BLaER1 treated with 17β-estradiol and CSF1 and Interleukin-3, amounts not matched to agents 10 nM and 100 nM (cell line): Measurements from ENCODE around the gene NBDY.
"Not testable (repeated sequence)": the region's sequence is repeated elsewhere in the genome, so short reads cannot be mapped to it uniquely, and the experiment has no call there.

Experiments used
- H3K27ac ChIP-seq, 11 experiments: shearing (Covaris generic); formaldehyde crosslinking; 2 replicates each; pipeline ENCODE4 v1.8.1; 2022
- H3K27me3 ChIP-seq, 11 experiments: shearing (Covaris generic); formaldehyde crosslinking; 2 replicates each; pipeline ENCODE4 v1.8.1; 2022
- H3K36me3 ChIP-seq, 11 experiments: shearing (Covaris generic); formaldehyde crosslinking; 2 replicates each; pipeline ENCODE4 v1.8.1; 2022
- H3K4me1 ChIP-seq, 10 experiments: shearing (Covaris generic); formaldehyde crosslinking; 2 replicates each; pipeline ENCODE4 v1.8.1; 2022
- H3K4me2 ChIP-seq, 11 experiments: shearing (Covaris generic); formaldehyde crosslinking; 2 replicates each; pipeline ENCODE4 v1.8.1; 2022
- H3K4me3 ChIP-seq, 10 experiments: shearing (Covaris generic); formaldehyde crosslinking; 2 replicates each; pipeline ENCODE4 v1.8.1; 2022
- H3K9ac ChIP-seq, 11 experiments: shearing (Covaris generic); formaldehyde crosslinking; 2 replicates each; pipeline ENCODE4 v1.8.1; 2022
- H3K9me3 ChIP-seq, 11 experiments: shearing (Covaris generic); formaldehyde crosslinking; replicated peaks in 1 of 11; 2 replicates each; pipeline ENCODE4 v1.8.1; 2022
- H4K20me1 ChIP-seq, 11 experiments: shearing (Covaris generic); formaldehyde crosslinking; 2 replicates each; pipeline ENCODE4 v1.8.1; 2022
- Cebpa-rat ChIP-seq, 11 experiments: shearing (Covaris generic); IDR thresholded peaks; 2 replicates each; pipeline ENCODE4 v1.8.1; 2022

NBDY gene

DNA sequence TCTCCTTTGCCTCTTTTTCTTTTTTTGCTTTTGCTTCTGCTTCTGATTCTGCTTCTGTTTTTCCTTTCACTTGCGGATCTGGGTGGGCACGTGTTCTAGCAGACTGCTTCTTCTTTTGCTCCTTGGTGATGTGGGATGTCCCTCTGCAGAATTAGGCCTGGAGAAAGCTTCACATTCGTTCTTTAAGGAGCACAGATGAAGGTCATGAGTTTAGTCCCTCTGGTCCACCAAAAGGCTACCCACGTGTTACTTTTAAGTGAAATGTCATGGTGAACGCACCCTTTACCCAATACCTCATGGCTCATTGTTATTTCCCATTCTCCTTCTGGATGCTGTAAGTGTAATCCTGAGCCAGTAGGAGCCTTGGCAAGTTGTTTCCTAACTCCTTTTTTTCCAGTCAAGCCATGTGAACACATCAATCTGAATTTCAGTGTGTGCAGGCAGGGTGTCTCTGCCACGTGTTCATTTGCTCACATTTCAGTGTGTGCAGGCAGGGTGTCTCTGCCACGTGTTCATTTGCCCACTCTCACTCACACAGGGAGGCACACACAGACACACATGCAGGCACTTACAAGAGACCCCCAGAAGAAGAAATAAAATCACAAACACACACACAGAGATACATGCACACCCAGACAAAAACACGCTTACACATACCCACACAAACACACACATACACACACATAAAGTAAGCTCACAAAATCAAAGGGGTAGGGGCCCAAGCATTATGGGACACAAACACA, 36.9 kb downstream of the NBDY start:
- Histone ChIP-seq H3K9ac (peak overlapping the region; percentile 60 to 86 (median 82); a peak in 17 of 22 replicates), H3K36me3 (peaks cover 0 to 9% (median 4%) of the 10 kb centered on the region in 11 experiments; a peak in 9 of 22 replicates), H3K4me3 (peak overlapping the region; percentile 44 to 78 (median 70); a peak in 18 of 20 replicates), H3K4me1 (peaks cover 56 to 62% (median 60%) of the 10 kb centered on the region in 10 experiments), H3K4me2 (peak overlapping the region; percentile 74 to 95 (median 89)), H3K27ac (peak overlapping the region in 10 of 11 experiments; percentile 73 to 91 (median 87); a peak in 21 of 22 replicates), H4K20me1 (peaks cover 5 to 35% (median 23%) of the 10 kb centered on the region in 11 experiments; a peak in 16 of 22 replicates), H3K9me3 (no peaks in the 10 kb centered on the region), H3K27me3 (peaks cover 0 to 9% (median 6%) of the 10 kb centered on the region in 11 experiments; a peak in 10 of 22 replicates)
- no peak for TF ChIP-seq Cebpa-rat (IDR thresholded peaks at IDR 0.05)

DNA sequence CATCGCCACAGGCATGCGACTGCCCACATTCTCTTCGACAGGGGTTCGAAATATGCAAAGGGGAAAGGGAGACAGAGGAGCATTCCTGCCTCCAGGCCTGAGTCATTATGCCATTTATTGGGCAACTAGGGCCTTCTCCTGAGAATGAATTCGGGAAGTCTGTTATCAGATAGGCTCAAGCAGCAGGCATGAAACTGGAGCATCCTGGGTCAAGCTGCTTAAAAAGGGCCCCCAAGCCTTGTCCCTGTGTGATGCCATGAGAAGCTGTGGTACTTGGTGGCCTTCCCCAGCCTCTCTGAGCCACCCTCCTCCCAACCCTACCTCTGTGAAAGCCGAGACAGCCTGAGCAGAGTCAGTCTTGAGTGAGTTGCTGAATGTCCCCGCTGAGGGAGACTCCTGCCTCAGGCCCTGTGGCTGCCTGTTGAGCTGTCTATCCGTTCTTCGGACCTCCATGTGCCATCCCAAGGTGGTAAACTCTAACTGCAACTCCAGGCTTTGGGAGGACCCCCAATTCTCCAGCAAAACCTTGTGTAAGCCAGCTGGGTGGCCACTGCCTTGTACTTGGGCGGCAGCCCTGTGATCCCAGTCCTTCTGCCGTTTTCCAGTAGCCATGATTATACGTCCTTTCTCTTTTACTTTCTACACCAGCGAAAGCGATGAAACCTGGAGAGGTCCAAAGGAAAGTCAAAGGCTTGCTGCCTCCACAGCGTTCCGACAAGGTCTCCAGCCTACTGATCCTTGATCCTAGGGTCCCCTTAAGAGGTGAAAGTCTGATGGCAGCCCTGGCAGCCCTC, 37.7 kb downstream of the NBDY start:
- Histone ChIP-seq H4K20me1 (peaks cover 0 to 28% (median 16%) of the 10 kb centered on the region in 11 experiments; a peak in 15 of 22 replicates), H3K4me3 (peak overlapping the region; percentile 62 to 78 (median 68)), H3K4me2 (peak overlapping the region; percentile 74 to 95 (median 89)), H3K27me3 (peaks cover 0 to 2% (median 0%) of the 10 kb centered on the region in 11 experiments; a peak in 3 of 22 replicates), H3K9ac (peak overlapping the region; percentile 60 to 86 (median 76)), H3K4me1 (peaks cover 49 to 55% (median 53%) of the 10 kb centered on the region in 10 experiments), H3K27ac (peak overlapping the region in 10 of 11 experiments; percentile 48 to 91 (median 86); a peak in 21 of 22 replicates), H3K36me3 (peaks cover 0 to 9% (median 4%) of the 10 kb centered on the region in 11 experiments; a peak in 9 of 22 replicates), H3K9me3 (no peaks in the 10 kb centered on the region)
- no peak for TF ChIP-seq Cebpa-rat (IDR thresholded peaks at IDR 0.05)

DNA sequence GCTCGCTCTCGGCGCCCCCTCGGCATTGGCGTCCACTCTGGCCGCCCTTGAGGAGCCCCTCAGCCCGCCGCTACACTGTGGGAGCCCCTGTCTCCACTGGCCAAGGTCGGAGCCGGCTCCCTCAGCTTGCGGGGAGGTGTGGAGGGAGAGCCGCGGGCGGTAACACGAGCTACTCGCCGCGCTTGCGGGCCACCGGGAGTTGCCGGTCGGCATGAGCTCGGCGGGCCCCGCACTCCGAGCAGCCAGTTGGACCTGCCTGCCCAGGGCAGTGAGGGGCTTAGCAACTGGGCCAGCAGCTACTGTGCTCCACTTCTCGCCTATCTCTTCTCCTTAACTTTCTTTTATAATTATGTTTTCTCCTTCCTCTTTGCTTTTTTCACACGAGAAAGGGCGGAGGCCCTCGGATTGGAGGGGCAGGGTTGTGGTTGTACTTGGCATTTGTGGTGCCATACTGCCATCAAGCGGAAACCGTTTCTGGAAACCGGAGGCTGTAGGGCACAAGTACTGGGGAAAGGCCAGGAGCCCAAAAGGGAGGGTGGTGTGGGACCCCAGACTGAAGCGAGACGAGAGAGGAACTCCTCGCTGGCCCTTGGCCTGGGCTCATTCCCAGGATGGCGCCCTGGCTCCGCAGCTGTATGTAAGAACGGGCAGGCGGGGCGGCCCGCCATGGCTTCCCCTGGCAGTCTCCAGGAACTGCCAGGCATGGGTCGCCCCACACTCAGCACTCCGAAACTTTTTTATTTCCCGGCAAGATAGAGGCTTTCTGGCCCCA, 38.5 kb downstream of the NBDY start:
- Histone ChIP-seq H3K27ac (peak overlapping the region in 10 of 11 experiments; percentile 48 to 91 (median 86); a peak in 21 of 22 replicates), H3K4me1 (peaks cover 41 to 47% (median 45%) of the 10 kb centered on the region in 10 experiments), H3K9ac (peak overlapping the region; percentile 60 to 86 (median 76)), H3K4me2 (peak overlapping the region; percentile 74 to 95 (median 89)), H4K20me1 (peaks cover 0 to 22% (median 12%) of the 10 kb centered on the region in 11 experiments; a peak in 15 of 22 replicates), H3K4me3 (peak overlapping the region; percentile 62 to 78 (median 68))
- not testable (repeated sequence) for H3K9me3 ChIP-seq, H3K27me3 ChIP-seq, H3K36me3 ChIP-seq

DNA sequence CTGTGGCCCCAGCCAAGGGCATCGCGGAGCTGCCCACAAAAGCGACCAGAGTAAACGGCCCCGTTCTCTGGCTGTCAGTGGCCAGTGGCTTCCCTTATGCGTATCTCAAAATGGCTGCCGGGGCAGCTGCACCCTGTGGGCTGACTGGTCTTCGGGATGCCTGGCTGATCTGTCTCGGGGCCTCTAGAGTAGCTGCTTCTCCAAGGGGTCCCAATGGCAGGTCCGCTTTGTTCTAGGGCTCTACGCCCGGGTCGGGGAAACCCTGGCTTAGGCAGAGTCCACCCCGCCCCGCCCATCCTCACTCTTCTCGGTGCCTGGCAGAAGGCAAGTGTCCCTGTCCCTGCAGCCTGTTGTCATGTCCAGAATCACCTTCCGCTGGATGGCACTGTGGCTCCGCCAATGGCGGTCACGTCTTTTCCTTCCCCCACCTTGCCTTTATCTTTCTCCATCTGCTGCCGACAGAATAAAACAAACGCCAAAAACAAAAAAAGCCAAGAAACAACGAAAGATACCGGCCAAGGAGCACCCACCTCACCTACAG, 39.1 kb downstream of the NBDY start:
- peaks cover 35 to 40% (median 38%) of the 10 kb centered on the region in 10 experiments for H3K4me1 ChIP-seq
- H3K27ac ChIP-seq, H3K36me3 ChIP-seq, H3K9me3 ChIP-seq, H3K9ac ChIP-seq, H3K4me3 ChIP-seq, H3K27me3 ChIP-seq, H3K4me2 ChIP-seq: not testable (repeated sequence)
- H4K20me1 ChIP-seq: peaks cover 0 to 16% (median 7%) of the 10 kb centered on the region in 11 experiments; a peak in 13 of 22 replicates

DNA sequence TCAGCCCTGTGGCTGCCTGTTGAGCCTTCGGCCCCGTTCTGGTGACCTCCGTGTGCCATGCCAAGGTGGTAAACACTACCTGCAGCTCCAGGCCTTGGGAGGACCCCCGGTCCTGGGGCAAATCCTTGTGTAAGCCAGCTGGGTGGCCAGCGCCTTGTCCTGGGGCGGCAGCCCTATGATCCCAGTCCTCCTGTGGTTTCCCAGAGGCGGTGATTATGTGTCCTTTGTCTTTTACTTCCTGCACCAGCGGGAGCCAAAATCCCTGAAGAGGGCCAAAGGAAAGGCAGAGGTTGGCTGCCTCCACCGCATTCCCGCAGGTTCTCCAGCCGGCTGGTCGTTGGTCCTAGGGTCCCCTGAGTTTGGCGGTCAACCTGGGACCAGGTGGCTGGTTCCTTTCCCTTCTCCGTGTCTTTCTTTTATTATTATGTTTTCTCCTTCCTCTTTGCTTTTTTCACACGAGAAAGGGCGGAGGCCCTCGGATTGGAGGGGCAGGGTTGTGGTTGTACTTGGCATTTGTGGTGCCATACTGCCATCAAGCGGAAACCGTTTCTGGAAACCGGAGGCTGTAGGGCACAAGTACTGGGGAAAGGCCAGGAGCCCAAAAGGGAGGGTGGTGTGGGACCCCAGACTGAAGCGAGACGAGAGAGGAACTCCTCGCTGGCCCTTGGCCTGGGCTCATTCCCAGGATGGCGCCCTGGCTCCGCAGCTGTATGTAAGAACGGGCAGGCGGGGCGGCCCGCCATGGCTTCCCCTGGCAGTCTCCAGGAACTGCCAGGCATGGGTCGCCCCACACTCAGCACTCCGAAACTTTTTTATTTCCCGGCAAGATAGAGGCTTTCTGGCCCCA, 43.9 kb downstream of the NBDY start:
- H3K4me3 ChIP-seq: not testable (repeated sequence)

DNA sequence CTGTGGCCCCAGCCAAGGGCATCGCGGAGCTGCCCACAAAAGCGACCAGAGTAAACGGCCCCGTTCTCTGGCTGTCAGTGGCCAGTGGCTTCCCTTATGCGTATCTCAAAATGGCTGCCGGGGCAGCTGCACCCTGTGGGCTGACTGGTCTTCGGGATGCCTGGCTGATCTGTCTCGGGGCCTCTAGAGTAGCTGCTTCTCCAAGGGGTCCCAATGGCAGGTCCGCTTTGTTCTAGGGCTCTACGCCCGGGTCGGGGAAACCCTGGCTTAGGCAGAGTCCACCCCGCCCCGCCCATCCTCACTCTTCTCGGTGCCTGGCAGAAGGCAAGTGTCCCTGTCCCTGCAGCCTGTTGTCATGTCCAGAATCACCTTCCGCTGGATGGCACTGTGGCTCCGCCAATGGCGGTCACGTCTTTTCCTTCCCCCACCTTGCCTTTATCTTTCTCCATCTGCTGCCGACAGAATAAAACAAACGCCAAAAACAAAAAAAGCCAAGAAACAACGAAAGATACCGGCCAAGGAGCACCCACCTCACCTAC, 44.5 kb downstream of the NBDY start:
- H4K20me1 ChIP-seq, H3K9me3 ChIP-seq, H3K4me2 ChIP-seq, H3K4me3 ChIP-seq, H3K27me3 ChIP-seq, H3K36me3 ChIP-seq, H3K4me1 ChIP-seq, H3K27ac ChIP-seq, H3K9ac ChIP-seq: not testable (repeated sequence)

More for the DNA sequence above, 43.9 kb downstream of the NBDY start:
- not testable (repeated sequence) for H3K27ac ChIP-seq, H3K27me3 ChIP-seq, H3K9ac ChIP-seq, H3K9me3 ChIP-seq, H3K36me3 ChIP-seq, H3K4me2 ChIP-seq, H3K4me1 ChIP-seq, H4K20me1 ChIP-seq

DNA sequence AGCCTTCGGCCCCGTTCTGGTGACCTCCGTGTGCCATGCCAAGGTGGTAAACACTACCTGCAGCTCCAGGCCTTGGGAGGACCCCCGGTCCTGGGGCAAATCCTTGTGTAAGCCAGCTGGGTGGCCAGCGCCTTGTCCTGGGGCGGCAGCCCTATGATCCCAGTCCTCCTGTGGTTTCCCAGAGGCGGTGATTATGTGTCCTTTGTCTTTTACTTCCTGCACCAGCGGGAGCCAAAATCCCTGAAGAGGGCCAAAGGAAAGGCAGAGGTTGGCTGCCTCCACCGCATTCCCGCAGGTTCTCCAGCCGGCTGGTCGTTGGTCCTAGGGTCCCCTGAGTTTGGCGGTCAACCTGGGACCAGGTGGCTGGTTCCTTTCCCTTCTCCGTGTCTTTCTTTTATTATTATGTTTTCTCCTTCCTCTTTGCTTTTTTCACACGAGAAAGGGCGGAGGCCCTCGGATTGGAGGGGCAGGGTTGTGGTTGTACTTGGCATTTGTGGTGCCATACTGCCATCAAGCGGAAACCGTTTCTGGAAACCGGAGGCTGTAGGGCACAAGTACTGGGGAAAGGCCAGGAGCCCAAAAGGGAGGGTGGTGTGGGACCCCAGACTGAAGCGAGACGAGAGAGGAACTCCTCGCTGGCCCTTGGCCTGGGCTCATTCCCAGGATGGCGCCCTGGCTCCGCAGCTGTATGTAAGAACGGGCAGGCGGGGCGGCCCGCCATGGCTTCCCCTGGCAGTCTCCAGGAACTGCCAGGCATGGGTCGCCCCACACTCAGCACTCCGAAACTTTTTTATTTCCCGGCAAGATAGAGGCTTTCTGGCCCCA, 49.3 kb downstream of the NBDY start:
- H4K20me1 ChIP-seq, H3K27ac ChIP-seq: not testable (repeated sequence)

DNA sequence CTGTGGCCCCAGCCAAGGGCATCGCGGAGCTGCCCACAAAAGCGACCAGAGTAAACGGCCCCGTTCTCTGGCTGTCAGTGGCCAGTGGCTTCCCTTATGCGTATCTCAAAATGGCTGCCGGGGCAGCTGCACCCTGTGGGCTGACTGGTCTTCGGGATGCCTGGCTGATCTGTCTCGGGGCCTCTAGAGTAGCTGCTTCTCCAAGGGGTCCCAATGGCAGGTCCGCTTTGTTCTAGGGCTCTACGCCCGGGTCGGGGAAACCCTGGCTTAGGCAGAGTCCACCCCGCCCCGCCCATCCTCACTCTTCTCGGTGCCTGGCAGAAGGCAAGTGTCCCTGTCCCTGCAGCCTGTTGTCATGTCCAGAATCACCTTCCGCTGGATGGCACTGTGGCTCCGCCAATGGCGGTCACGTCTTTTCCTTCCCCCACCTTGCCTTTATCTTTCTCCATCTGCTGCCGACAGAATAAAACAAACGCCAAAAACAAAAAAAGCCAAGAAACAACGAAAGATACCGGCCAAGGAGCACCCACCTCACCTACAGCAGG, 50.0 kb downstream of the NBDY start:
- not testable (repeated sequence) for H3K9me3 ChIP-seq, H3K9ac ChIP-seq, H3K4me3 ChIP-seq, H3K27ac ChIP-seq, H4K20me1 ChIP-seq, H3K4me2 ChIP-seq
- H3K36me3 ChIP-seq: peaks cover 0 to 11% (median 0%) of the 10 kb centered on the region in 11 experiments; a peak in 1 of 22 replicates
- H3K4me1 ChIP-seq: peaks cover 21 to 32% (median 27%) of the 10 kb centered on the region in 10 experiments
- H3K27me3 ChIP-seq: peaks cover 0 to 11% (median 5%) of the 10 kb centered on the region in 11 experiments; a peak in 8 of 22 replicates

More for the DNA sequence above, 49.3 kb downstream of the NBDY start:
- Histone ChIP-seq H3K4me1 (peaks cover 21 to 26% (median 24%) of the 10 kb centered on the region in 10 experiments), H3K27me3 (peaks cover 0 to 11% (median 5%) of the 10 kb centered on the region in 11 experiments; a peak in 8 of 22 replicates)
- H3K4me2 ChIP-seq, H3K36me3 ChIP-seq, H3K9ac ChIP-seq, H3K4me3 ChIP-seq, H3K9me3 ChIP-seq: not testable (repeated sequence)

DNA sequence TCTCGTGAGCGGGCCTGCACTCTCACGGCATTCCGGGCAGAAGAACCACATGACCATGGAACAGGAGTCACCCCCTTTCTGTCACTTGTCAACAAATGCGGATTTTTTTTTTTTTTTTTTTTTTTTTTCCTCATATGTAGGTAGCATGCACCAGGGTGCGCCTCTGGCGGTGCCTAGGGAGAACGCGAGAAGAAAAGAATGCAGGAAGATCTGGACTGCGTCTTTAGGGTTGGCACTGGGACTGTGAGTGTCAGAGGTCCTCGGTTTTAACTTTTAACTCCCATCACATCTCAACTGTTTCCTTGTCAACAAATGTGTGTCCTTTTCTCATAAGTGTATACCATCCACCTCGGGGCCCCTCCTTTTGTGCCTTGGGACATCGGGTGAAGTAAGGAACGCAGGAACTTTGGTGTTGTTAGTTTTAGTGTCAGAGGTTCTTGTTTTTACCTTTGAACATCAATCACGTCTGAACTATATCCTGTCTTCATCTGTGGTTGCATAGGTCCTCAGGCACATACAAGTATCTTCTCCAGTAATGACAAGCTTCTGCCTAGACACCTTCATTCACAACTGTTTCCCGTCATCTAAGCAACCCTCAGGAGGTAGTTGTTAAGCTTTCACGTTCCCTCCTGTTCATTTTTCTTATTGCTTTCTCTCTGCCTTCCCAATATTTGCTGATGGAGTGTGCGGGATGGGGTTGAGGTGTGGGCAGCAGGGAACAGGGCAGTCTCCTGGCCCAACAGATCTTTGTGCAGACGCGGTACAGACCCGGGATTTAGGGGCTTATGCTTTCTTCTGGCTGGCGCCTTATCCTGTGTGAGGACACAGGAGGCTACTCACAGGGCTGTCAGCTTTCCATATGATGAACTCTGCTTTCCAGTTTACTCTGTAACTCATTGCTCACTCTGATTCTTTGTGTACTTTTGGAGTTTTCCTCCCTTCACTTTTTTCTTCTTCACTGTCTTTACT, 51.9 kb downstream of the NBDY start:
- Histone ChIP-seq H3K27me3 (peaks cover 0 to 11% (median 5%) of the 10 kb centered on the region in 11 experiments; a peak in 8 of 22 replicates), H3K9ac (0 out of 22 replicates have a peak overlapping the region, but pooled peaks of 1 of the 11 experiments have one; percentile 82), H3K4me2 (peak overlapping the region; percentile 68 to 85 (median 81); a peak in 21 of 22 replicates), H3K27ac (peak overlapping the region in 3 of 11 experiments; percentile 68 to 87 (median 78); a peak in 3 of 22 replicates), H3K36me3 (peaks cover 0 to 13% (median 0%) of the 10 kb centered on the region in 11 experiments; a peak in 1 of 22 replicates), H3K4me1 (peaks cover 21 to 40% (median 31%) of the 10 kb centered on the region in 10 experiments)
- H4K20me1 ChIP-seq, H3K4me3 ChIP-seq, H3K9me3 ChIP-seq: not testable (repeated sequence)
